Measurements from ENCODE around the gene TBL1X.

The TBL1X gene

DNA sequence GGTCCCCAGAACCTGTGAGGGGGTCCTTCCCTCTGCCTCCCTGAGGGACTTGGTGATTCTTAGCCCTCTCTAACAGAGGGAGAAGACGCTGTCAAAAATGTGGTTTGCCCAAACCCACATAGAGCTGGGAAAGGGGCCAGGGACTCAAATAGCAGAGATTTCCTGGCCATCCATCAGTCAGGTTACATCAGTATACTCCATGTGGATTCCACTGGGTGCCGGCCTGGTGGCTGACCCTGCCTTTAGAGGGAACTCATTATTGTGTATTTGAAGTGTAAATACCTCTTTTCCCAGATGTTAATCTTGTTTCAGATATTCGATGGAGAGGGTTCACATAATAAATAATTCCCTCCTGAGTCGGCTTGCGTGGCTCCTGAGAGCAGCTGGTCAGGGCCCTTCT lies 130.3 kb downstream of the TBL1X start:
- no peak for DNase-seq

- no peak for DNase-seq
Observed at GRCh38 chrX:9596837-9597236, 132.0 kb downstream of the TBL1X start.

DNA sequence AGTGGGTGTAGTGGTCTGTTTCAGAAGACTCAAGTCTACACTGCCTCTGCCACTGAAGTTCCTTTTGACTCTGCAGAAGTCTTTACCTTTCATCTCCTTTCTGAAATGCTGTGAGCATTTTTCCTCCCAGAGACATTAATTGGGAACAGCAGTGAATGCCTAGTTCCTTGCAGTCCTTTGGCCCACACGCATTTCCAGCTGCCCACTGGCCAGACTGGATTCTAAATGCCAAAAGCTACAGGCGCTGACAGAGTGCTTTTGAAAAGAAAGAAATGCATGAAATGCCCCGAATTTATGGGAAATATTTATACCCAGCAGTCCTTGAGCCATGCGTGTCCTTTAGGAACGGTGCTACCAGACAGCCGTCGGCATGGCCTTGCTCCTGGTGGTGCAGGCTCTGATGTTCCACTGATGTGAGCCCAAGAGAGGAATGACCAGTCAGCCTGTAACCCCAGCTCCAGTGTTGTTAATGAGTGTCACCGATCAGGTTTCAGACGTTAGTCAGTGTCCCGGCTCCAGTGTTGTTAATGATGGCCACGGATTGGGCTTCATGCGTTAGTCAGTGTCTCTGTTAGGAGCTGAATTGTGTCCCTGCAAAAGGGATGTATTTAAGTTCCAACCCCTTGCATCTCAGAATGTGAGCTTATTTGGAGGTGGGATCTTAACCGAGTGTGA lies 132.6 kb downstream of the TBL1X start:
- no peak for DNase-seq

DNA sequence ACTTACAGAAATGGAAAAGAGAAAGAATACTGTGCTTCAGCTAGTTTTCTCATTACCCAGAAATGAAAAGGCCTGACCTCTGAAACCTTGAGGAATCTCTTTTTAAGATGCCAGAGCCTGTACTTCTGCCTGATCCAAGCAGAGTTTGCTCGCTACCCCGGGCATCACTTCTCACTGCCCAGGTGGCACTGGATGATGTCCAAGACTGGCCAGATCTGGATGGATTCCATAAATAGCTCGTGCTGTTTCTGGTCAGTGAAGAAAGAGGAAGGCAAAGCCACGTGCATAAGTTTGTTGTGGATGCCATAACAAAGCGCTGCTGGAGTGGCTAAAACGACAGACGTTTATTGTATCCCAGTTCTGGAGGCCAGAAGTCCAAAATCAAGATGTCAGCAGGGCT lies 133.5 kb downstream of the TBL1X start:
- no peak for DNase-seq

DNA sequence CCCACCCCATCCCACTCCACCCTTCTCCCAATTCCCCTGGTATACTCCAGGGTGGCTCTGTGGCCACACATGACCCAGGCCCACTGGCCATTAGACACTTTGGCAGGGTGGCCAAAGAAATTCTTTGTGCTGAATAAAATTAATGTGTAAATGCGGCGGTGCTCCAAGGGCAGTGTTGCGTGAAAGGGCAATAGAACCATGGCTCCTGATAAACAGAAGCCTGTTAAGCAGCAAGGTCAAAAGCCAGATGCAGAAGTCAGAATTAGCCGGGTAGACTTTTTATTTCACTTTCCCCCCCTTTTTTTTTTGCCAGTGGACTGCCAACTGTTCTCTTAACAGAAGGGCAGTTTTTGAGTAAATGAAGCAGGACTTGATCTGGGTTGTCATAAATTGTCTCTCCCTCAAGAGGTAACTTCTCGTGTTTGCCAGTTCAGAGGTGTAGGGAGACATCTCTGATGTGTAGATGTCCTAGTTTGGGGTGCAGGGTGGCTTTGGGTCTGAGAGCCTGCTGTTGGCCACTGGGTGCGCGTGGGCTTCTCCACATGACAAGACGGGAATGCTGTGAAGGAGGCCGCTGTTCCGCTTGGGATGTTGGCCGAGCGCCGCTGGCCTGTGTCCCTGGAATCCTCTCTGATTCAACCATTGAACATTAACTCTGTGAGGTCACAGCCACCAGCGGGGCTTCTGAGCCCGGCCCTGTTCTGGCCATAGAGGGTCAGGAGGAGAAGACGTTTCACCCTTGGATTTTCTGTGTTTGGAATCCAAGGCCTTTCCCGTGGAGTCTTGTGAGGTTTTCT lies 139.5 kb downstream of the TBL1X start:
- no peak for DNase-seq

DNA sequence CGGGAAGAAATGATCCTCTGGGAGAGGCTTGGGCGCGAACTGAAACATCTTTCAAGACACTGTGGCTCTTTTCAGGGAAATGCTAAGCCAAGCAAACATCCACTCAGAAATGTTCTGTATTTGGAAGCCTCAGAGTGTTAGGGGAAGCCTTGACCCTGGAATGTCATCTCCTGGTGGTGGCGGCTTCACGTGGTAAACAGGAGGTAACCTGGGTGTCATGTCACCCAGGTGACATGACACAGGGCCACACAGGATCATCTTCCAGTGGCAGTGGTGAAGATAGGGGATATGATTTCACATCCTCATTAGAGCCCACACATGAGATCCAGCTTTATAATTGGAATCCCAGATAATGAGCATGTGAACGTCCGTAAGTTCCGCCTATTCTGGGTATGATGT lies 140.0 kb downstream of the TBL1X start:
- no peak for DNase-seq

- no peak for DNase-seq
Observed at GRCh38 chrX:9605484-9605883, 140.6 kb downstream of the TBL1X start.

DNA sequence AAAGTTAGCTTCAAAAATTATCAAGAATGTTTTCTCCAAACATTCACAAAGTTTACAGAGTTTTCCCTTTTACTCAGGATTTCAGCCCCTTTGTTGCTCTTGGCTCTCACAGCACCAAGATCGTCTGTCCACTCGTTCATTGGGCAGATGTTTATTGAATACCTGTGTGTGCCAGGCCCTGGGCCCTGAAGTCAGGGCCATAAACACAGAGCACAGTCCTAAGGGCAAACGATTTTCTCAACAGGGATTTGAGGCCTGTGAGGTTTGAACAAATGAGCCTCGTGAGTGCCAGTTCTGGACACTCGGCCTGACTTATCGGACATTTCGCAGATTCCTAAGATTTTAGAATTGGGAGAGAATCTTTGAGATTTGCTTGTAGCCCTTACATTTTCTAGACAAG lies 142.1 kb downstream of the TBL1X start:
- DNase-seq: no peak

GRCh38 chrX:9609499-9609898 lies 144.6 kb downstream of the TBL1X start:
- DNase-seq: no peak

DNA sequence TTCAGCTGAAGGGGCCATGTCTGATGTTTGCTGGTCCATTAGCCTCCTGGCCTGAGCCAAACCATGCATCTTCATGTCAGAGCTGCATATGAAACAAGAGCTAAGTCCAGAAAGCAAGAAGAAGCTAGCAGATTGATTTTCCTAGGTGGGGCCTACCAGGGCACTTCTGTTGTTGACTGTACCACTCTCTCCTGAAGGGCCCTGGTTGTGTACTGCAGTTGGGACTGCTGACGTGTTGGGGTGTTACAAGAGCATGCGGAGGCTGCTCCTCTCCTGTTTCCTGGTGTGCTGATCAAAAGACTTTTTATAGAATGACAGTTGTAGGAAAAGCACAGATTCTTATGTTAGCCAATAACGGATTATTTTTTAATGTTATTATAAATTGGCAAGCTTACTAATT lies 145.1 kb downstream of the TBL1X start:
- no peak for DNase-seq

DNA sequence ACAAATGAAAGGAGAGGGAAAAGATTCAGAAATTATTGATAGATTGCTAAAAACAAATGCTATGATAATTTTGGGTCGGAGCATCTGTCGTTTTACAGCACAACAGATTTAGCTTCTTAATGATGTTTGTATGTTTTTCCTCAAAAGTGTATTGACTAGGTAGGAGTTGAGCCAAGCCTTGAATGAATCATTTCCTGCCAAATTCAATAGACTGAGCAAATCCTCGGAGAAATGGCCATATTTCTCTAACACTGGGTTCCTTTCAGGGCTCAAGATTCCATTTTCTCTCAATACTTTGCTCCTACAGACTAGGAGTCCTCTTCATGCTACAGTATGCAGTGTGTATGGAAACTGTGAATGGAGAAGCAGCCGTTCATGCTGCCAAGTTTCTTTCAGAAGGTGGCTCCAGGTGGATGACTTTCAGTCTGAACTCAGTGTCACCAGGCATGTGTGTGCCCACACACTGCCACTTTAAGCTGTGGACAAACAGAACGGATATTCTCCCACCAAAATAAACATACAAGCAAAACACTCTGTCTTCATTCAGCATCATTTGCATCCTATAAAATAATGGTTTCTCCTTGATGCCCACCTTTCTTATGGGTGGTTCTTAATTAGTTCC lies 146.0 kb downstream of the TBL1X start:
- DNase-seq: no peak

GRCh38 chrX:9611436-9612145 lies 146.7 kb downstream of the TBL1X start:
- DNase-seq: no peak

- DNase-seq: no peak
Observed at GRCh38 chrX:9612146-9612505, 147.3 kb downstream of the TBL1X start.

GRCh38 chrX:9614016-9614415 lies 149.2 kb downstream of the TBL1X start:
- DNase-seq: no peak

DNA sequence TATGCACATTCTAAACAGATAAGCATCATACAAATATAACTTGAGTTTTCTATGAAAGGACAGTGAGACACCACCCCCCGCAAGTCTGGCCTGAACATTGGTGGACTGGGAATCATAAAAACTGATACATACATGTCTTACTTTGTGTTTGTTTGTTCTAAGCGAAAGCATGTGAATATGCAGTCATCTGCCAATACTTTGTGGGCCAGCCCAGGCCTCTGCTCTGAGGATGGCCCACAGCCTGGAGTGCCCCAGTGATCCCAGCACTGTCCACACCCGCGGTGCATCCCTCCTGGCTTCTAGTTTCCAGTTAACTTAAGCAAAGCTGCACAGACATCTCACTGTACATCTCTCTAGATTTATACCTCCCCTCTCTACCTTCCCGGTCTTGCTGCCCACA lies 154.3 kb downstream of the TBL1X start:
- no peak for DNase-seq

DNA sequence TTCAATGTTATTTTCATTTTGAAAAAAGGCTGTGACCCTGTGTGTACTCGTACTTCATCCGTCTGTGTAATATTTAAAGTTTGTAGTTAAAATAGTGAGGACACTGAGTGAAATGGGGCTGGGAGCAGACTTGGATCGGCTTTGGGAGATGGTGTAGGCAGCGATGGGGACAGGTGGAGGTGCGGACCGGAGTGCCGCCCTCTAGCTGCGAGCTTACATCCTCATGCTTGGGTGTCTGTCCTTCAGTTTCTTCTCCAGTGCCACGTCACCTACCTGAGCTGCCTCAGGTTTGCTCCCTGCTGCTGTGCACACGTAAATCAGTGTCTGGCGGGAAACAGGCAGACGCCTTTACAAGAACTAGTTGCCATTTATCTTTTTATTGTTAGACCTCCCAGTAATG lies 154.7 kb downstream of the TBL1X start:
- DNase-seq: no peak

DNA sequence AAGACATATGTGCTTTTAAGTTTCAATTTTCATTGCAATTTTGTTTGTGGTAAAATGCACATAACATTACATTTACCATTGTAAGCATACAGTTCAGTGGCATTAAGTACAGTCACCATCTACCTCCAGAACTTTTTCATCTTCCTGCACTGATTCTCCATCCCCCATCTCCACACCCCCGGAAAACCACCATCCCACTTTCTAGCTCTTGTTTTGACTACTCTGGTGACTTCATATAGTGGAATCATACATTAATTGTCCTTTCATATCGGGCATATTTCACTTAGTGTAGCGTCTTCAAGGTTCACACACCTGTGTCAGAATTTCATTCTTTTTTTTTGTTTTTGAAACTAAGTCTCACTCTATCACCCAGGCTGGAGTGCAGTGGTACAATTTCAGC lies 157.3 kb downstream of the TBL1X start:
- no peak for DNase-seq

GRCh38 chrX:9626379-9626778 lies 161.5 kb downstream of the TBL1X start:
- DNase-seq: no peak

GRCh38 chrX:9627922-9628321 lies 163.1 kb downstream of the TBL1X start:
- no peak for DNase-seq

GRCh38 chrX:9628779-9629493 lies 164.1 kb downstream of the TBL1X start:
- no peak for DNase-seq

DNA sequence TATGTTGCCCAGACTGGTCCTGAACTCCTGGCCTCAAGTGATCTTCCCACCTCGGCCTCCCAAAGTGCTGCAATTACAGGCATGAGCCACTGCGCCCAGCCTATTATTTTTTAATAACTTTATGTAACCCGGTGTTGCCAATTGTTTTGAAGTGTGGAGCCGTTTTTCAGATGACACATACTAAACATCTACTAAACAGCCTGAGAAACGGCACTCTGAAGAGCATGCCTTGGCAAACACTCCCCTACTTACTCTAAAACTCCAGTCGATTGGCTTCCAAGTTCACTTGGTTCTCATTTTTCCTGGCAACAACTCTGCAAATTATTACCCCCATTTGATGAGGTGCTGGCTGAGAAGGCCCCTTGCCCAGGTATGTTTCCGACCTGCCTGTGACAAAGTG lies 169.7 kb downstream of the TBL1X start:
- no peak for DNase-seq

GRCh38 chrX:9635368-9635767 lies 170.5 kb downstream of the TBL1X start:
- DNase-seq: no peak

- DNase-seq: no peak
Observed at GRCh38 chrX:9635803-9636202, 170.9 kb downstream of the TBL1X start.
